Spleen (tissue), 7 donors: Measurements from ENCODE around the gene SDK2.

Experiments used
- CTCF ChIP-seq, 11 experiments: fragments of 200-600 bp in 7 of 11; fragments of 450-650 bp in 4 of 11; sonication (generic) in 4 of 11; IDR thresholded peaks in 8 of 11; conservative IDR thresholded peaks in 3 of 11; 1 replicate in 7 of 11; 2 replicates in 4 of 11; pipeline versions ENCODE4 v1.4.0 to v1.8.0; 2016 to 2021; ENCODE audit warnings: antibody characterized with exemption in 11 of 11, inconsistent platforms in 4 of 11, mild to moderate bottlenecking in 1 of 11
- POLR2A ChIP-seq, 3 donors: fragments of 450-650 bp; IDR thresholded peaks; one replicate each; pipeline ENCODE4 v1.5.1; 2017; ENCODE audit warnings: antibody characterized with exemption in 3 of 3, mild to moderate bottlenecking in 1 of 3
- POLR2AphosphoS5 ChIP-seq, 3 donors: sonication (generic); formaldehyde crosslinking; IDR thresholded peaks; one replicate each; pipeline ENCODE4 v1.5.1; 2017; ENCODE audit warnings: antibody characterized with exemption in 3 of 3
- donor health status: DM: no; HTN: no; CAD: no; lungs with moderate emphysema.
- donor health status: DM: no; HTN: no; CAD: no.
- donor health status: DM: no; HTN: no; CAD: no.

- TF ChIP-seq CTCF (IDR thresholded peaks at IDR 0.05 in 8 of 11, conservative IDR thresholded peaks at IDR 0.05 in 3 of 11) (no peak), POLR2A (IDR thresholded peaks at IDR 0.05) (no peak), POLR2AphosphoS5 (IDR thresholded peaks at IDR 0.05) (no peak)
Observed at GRCh38 chr17:73580073-73580710, 64.1 kb downstream of the SDK2 start.
